Uterus (tissue), 4 donors: ENCODE results near the gene MICU2. TPM values are rescaled to one million over a fixed set of nuclear protein-coding genes. Genes with fewer than 3 reads are reported as not detected.

Experiments
- DNase-seq, 2 donors: peaks; one replicate each; pipeline ENCODE4 v3.0.0-alpha.2; 2019 to 2020
- H3K27ac ChIP-seq, 2 donors: fragments of 200-600 bp; sonication (generic); 1 replicate in 1 of 2; 2 replicates in 1 of 2; pipeline ENCODE4 v1.5.1; 2016 to 2018
- H3K27me3 ChIP-seq, 2 donors: fragments of 200-600 bp; sonication (generic); one replicate each; pipeline ENCODE4 v1.5.1; 2018 to 2019; ENCODE audit warnings: control low read depth in 1 of 2
- H3K36me3 ChIP-seq, 2 donors: fragments of 200-600 bp; sonication (generic); one replicate each; pipeline ENCODE4 v1.5.1; 2019; ENCODE audit warnings: control low read depth in 1 of 2
- H3K4me1 ChIP-seq, 2 donors: fragments of 200-600 bp; sonication (generic); one replicate each; pipeline ENCODE4 v1.5.1; 2018 to 2019; ENCODE audit warnings: control low read depth in 1 of 2
- H3K4me3 ChIP-seq, 2 donors: fragments of 200-600 bp; sonication (generic); 1 replicate in 1 of 2; 2 replicates in 1 of 2; pipeline ENCODE4 v1.5.1; 2018 to 2019; ENCODE audit warnings: mild to moderate bottlenecking in 1 of 2
- H3K9me3 ChIP-seq, 2 donors: fragments of 200-600 bp; sonication (generic); one replicate each; pipeline ENCODE4 v1.5.1; 2019; ENCODE audit warnings: control low read depth in 1 of 2
- CTCF ChIP-seq, 4 experiments: fragments of 200-600 bp in 2 of 4; fragments of 450-650 bp in 2 of 4; sonication (generic) in 2 of 4; IDR thresholded peaks; one replicate each; pipeline ENCODE4 v1.5.1; 2016 to 2019; ENCODE audit warnings: antibody characterized with exemption in 4 of 4, mild to moderate bottlenecking in 2 of 4, moderate library complexity in 1 of 4
- POLR2A ChIP-seq, 2 donors: fragments of 450-650 bp; IDR thresholded peaks; one replicate each; pipeline ENCODE4 v1.6.1; 2016; ENCODE audit warnings: antibody characterized with exemption in 2 of 2, mild to moderate bottlenecking in 1 of 2, moderate library complexity in 1 of 2
- intact Hi-C: fragments of 100-400 bp; cut with DNase I; formaldehyde crosslinking; loops from one replicate; pipeline ENCODE4 v1.15.1; 2023; ENCODE audit warnings: low total_unique reads
- total RNA-seq, 4 donors: library from RNA; depleted of rRNA in 3 of 4; stranded (reverse); fragments of >200 nt in 3 of 4; gene quantifications; one replicate each; pipeline versions ENCODE4 v1.1.0 to v1.2.4, GENCODE V29; 2014 to 2023
- donor health status: DM: yes; HTN: yes; CAD: no.

The MICU2 gene
- total RNA-seq, 4 donors from 2014 or later, result 19.4 to 141 (median 36.8) TPM

DNA sequence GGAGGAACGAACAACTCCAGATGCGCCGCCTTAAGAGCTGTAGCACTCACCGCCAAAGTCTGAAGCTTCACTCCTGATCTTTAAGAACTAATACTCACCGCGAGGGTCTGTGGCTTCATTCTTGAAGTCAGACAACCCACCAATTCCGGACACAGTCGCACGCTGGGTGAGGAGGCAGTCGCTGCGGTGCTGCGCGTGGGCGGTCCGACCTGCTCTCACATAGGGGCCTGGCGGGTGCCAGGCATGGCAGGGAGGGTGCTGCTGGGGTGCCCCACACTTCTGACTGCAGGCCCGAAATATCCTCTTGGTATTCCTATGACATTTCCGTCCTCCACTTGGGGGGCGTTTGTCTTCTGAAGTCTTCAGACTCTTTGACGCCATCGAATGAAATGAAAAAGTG is 7.4 kb upstream of the MICU2 start:
- no peaks in the 10 kb centered on the region for H3K36me3 ChIP-seq

DNA sequence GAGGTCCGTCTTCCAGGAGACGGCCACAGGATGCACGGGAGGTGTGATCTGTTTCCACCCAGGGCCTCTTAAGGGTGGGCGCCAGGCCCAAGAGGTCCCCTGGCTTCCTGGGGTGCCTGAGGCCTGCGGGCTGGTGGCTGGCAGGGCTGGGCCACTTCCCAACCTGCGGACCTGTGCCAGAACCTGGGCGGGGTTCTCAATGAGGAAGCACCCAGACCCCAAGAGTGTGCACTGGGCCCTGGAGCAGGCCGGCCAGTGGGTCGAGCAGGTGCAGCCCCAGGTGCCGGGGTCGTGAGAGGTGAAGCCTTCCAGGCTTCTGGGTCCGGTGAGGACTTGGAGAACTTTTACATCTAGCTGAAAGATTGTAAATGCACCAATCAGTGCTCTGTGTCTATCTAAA is 6.7 kb upstream of the MICU2 start:
- Histone ChIP-seq H3K4me3 (no peak overlapping the region), H3K9me3 (no peaks in the 10 kb centered on the region), H3K36me3 (no peaks in the 10 kb centered on the region), H3K27ac (no peak overlapping the region), H3K27me3 (no peaks in the 10 kb centered on the region), H3K4me1 (no peaks in the 10 kb centered on the region)
- intact Hi-C loops, result no loop called here
- TF ChIP-seq POLR2A (IDR thresholded peaks at IDR 0.05) (no peak), CTCF (IDR thresholded peaks at IDR 0.05) (no peak)
- DNase-seq, result no peak

More for the DNA sequence above, 7.4 kb upstream of the MICU2 start:
- no peaks in the 10 kb centered on the region for H3K9me3 ChIP-seq
- no peak for TF ChIP-seq POLR2A (IDR thresholded peaks at IDR 0.05)
- no peak for TF ChIP-seq CTCF (IDR thresholded peaks at IDR 0.05)
- no peak for DNase-seq
- no peak overlapping the region for H3K4me3 ChIP-seq
- no peak overlapping the region for H3K27ac ChIP-seq
- no peaks in the 10 kb centered on the region for H3K4me1 ChIP-seq
- no peaks in the 10 kb centered on the region for H3K27me3 ChIP-seq
- intact Hi-C loops, result no loop called here

GRCh38 chr13:21608961-21609360 is 5.0 kb upstream of the MICU2 start:
- H3K27ac ChIP-seq, result no peak overlapping the region
- no peaks in the 10 kb centered on the region for H3K36me3 ChIP-seq
- DNase-seq, result no peak
- no peaks in the 10 kb centered on the region for H3K27me3 ChIP-seq
- H3K4me1 ChIP-seq, result no peaks in the 10 kb centered on the region
- no peak overlapping the region for H3K4me3 ChIP-seq
- intact Hi-C loops, result no loop called here
- H3K9me3 ChIP-seq, result no peaks in the 10 kb centered on the region
- TF ChIP-seq CTCF (IDR thresholded peaks at IDR 0.05) (no peak), POLR2A (IDR thresholded peaks at IDR 0.05) (no peak)

DNA sequence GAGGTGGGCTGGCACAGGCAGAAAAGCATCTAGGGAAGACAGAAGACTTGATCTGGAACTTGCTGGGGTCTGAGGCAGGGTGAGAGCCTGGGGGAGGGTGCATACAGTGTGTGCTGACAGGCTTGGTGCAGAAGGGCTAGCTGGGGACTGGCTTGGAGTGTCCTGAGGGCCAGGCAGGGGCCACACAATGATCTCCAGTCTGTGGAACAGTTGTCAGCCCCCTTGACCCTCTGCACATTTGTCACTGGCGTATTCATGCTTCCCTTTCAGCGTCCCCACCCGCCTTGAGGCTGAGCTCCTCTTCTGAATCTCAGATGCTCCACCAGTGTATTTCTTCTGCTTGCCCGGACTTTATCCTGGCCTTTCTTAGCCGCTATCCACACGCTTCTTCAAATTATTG is 2.8 kb upstream of the MICU2 start:
- Histone ChIP-seq H3K4me1 (no peaks in the 10 kb centered on the region), H3K27ac (no peak overlapping the region), H3K4me3 (no peak overlapping the region), H3K9me3 (no peaks in the 10 kb centered on the region), H3K36me3 (no peaks in the 10 kb centered on the region), H3K27me3 (no peaks in the 10 kb centered on the region)
- no peak for TF ChIP-seq POLR2A (IDR thresholded peaks at IDR 0.05)
- no peak for TF ChIP-seq CTCF (IDR thresholded peaks at IDR 0.05)
- intact Hi-C loops, result no loop called here
- DNase-seq, result no peak

DNA sequence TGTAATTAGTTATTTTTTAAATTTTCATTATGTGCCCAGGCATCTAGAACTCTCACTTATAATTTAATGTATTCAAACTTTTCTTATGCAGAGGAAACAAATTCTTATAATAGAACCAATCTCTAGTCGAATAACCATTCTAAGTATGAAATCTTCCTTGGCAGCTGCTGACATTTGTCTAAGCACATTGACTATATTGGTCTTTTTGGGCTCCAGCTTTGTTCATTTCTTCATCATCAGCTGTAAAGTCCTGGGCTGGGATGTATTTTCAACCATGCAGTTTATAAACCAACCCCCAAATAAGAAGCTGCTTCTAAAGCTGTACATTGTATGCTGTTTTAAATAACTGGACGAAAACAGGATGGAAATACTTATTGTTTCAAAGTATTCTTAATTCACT is 2.3 kb upstream of the MICU2 start:
- intact Hi-C loops, result no loop called here
- no peaks in the 10 kb centered on the region for H3K9me3 ChIP-seq
- no peak for TF ChIP-seq POLR2A (IDR thresholded peaks at IDR 0.05)
- no peak for TF ChIP-seq CTCF (IDR thresholded peaks at IDR 0.05)

More for the DNA sequence above, 2.3 kb upstream of the MICU2 start:
- no peak for DNase-seq
- no peaks in the 10 kb centered on the region for H3K4me1 ChIP-seq
- no peaks in the 10 kb centered on the region for H3K27me3 ChIP-seq
- H3K27ac ChIP-seq, result no peak overlapping the region
- no peak overlapping the region for H3K4me3 ChIP-seq
- H3K36me3 ChIP-seq, result no peaks in the 10 kb centered on the region
